ENCODE results near the gene DGKI. TPM values are rescaled to one million over a fixed set of nuclear protein-coding genes. Genes with fewer than 3 reads are reported as not detected.

DGKI gene
- total and polyA plus RNA-seq, 8 donors: under 0.01 to 5.1 (median 0.20) TPM; not detected in 3

DNA sequence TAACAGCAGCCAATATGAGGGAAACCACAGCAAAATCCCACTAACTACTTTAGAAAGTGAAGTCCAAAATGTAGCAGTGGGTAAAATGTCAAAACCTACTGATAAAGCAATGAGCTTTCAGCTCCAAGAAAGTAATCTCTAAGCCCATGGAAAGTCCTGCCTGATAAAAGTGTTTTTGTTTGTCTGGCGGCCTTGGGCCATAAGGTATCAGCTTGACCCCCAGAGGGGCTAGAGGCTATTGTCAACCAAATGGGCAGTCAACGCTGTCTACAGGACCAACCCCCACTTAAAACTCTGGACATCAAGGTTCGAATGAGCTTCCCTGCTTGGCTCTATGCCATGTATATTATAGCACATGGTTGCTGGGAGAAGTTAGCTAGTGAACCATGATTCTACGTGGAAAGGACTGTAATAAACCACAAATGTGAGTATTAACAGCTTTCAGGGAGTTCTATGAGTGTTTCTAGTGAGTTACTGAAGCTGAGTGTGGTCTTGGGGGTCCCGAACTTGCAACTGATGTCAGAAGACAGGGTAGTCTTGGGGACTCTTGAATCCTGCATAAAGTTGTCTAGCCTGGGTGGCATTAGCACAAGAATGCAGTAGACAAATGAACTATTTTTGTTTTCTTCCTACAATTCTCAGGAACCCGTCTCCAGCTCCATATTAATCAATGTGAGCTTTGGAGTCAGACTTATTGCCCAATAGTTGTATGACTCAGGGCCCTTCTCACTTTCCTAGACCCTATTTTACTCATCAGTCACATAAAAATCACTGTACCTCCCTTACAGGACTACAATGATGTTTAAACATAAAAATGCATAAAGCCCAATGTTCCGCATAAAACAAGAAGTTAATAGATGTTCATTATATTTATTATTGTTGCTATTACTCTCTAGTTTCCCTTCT is 164.9 kb downstream of the DGKI start:
- Histone ChIP-seq H3K36me3 (no peaks in the 10 kb centered on the region), H3K4me3 (no peak overlapping the region), H3K27ac (no peak overlapping the region), H3K9me3 (no peaks in the 10 kb centered on the region), H3K27me3 (no peaks in the 10 kb centered on the region), H3K4me1 (no peaks in the 10 kb centered on the region)
- no peak for DNase-seq
- TF ChIP-seq EP300 (IDR thresholded peaks at IDR 0.05) (no peak), POLR2AphosphoS5 (IDR thresholded peaks at IDR 0.05) (no peak), POLR2A (IDR thresholded peaks at IDR 0.05) (no peak)
- TF ChIP-seq, protein P1, sequence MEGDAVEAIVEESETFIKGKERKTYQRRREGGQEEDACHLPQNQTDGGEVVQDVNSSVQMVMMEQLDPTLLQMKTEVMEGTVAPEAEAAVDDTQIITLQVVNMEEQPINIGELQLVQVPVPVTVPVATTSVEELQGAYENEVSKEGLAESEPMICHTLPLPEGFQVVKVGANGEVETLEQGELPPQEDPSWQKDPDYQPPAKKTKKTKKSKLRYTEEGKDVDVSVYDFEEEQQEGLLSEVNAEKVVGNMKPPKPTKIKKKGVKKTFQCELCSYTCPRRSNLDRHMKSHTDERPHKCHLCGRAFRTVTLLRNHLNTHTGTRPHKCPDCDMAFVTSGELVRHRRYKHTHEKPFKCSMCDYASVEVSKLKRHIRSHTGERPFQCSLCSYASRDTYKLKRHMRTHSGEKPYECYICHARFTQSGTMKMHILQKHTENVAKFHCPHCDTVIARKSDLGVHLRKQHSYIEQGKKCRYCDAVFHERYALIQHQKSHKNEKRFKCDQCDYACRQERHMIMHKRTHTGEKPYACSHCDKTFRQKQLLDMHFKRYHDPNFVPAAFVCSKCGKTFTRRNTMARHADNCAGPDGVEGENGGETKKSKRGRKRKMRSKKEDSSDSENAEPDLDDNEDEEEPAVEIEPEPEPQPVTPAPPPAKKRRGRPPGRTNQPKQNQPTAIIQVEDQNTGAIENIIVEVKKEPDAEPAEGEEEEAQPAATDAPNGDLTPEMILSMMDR (IDR thresholded peaks at IDR 0.05): no peak
- WGBS, 5 donors: 48 to 59% (median 52%) methylated on average over 7 of the region's 7 CpGs
- intact Hi-C loops (cut with DNase I; ENCODE audit: low total_unique reads): no loop called here

DNA sequence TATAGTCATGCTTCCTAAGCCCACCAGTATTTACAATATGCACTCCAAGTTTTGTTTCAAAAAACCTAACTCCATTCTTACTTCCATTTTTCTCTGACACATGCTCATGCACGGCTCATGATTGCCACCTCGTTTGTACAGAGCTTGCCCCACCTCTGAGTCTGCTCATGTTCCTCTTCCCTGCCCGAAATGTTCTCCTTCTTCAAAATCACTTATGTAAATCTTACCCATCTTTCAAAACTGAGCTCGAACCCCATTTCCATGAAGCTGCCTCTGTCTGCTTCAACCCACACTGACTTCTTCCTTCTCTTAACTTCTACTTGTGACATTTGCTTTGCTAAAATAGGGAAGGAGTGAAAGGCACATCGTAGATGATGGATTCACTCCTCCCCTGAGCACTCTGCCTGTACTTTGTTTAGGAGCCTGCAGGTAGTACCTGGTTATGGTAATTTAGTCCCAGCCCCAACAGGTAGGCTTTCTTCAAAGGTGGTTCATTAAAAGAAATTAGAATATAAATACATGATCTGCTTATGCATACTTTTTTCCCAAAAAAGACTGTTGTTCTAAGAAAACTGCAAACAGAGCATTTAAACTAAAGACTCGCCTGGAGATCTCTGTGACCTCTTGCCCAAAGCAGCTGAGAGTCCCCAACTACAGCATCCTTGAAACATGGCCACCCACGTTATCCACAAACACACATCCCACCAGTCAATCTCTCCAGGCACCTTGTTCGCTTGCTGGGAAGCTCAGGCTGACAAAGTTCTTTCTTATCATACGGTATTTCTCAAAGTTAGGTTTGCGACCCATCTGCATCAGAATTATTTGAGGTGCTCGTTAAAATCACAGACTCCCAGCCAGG is 172.0 kb downstream of the DGKI start:
- 64 to 69% (median 66%) methylated on average over 11 of the region's 11 CpGs for WGBS, 5 donors
- Histone ChIP-seq H3K27ac (no peak overlapping the region), H3K4me3 (no peak overlapping the region)

DNA sequence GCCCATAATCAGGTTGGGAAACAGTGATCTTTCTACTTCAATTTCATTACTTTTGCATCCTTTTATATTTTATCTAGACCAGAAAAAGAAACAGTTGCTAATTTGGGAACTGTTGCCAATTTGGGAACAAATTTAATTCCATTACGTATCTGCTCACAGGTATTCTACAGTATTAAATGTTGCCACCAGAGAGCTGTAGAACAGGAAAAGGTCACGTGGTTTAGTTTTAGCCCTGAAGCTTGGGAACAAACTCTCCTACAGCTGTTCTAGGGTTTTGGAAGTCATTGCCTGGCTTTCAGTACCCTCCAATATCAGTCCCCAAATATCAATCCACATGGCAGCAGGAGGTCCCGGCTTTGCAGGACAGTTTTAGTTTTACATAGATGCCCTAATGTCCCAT is 172.7 kb downstream of the DGKI start:
- TF ChIP-seq EP300 (IDR thresholded peaks at IDR 0.05): no peak
- TF ChIP-seq POLR2A (IDR thresholded peaks at IDR 0.05): no peak
- TF ChIP-seq POLR2AphosphoS5 (IDR thresholded peaks at IDR 0.05): no peak
- TF ChIP-seq, protein P1 (IDR thresholded peaks at IDR 0.05): no peak
- no peaks in the 10 kb centered on the region for H3K36me3 ChIP-seq
- no peaks in the 10 kb centered on the region for H3K4me1 ChIP-seq
- intact Hi-C loops (cut with DNase I; ENCODE audit: low total_unique reads): no loop called here
- DNase-seq: no peak
- no peak overlapping the region for H3K4me3 ChIP-seq
- 69 to 74% (median 72%) methylated on average over 3 of the region's 3 CpGs for WGBS, 5 donors
- no peak overlapping the region for H3K27ac ChIP-seq
- H3K27me3 ChIP-seq: peaks cover 0 to 3% (median 0%) of the 10 kb centered on the region in 3 donors
- no peaks in the 10 kb centered on the region for H3K9me3 ChIP-seq

More for the DNA sequence above, 172.0 kb downstream of the DGKI start:
- TF ChIP-seq POLR2AphosphoS5 (IDR thresholded peaks at IDR 0.05) (no peak), EP300 (IDR thresholded peaks at IDR 0.05) (no peak), POLR2A (IDR thresholded peaks at IDR 0.05) (no peak)
- intact Hi-C loops (cut with DNase I; ENCODE audit: low total_unique reads): no loop called here
- no peaks in the 10 kb centered on the region for H3K27me3 ChIP-seq
- H3K4me1 ChIP-seq: no peaks in the 10 kb centered on the region
- no peaks in the 10 kb centered on the region for H3K9me3 ChIP-seq
- H3K36me3 ChIP-seq: no peaks in the 10 kb centered on the region
- DNase-seq: no peak

DNA sequence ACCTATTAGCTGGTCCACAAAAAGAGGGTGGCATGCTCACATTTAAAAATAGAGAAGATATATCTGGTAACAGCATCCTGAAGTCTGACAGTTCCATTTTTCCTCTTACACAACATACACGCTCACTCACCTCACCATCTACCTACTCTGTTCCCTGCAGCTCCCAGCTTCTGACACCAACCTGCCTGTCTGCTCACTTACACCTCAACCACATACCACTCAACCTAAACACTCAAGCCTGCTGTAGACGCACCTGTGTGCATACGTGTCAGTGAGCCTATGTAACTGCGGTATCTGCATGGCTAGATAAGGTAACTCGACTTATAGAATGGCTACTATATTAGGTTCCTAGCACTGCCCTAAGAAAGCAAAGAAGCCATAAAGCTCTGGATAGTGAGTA is 174.9 kb downstream of the DGKI start:
- H3K4me1 ChIP-seq: no peaks in the 10 kb centered on the region
- intact Hi-C loops (cut with DNase I; ENCODE audit: low total_unique reads): no loop called here
- WGBS, 5 donors: 81 to 93% (median 88%) methylated on average over 5 of the region's 5 CpGs

More for the DNA sequence above, 174.9 kb downstream of the DGKI start:
- H3K4me3 ChIP-seq: no peak overlapping the region
- no peaks in the 10 kb centered on the region for H3K9me3 ChIP-seq
- TF ChIP-seq EP300 (IDR thresholded peaks at IDR 0.05) (no peak), POLR2AphosphoS5 (IDR thresholded peaks at IDR 0.05) (no peak), POLR2A (IDR thresholded peaks at IDR 0.05) (no peak)
- TF ChIP-seq, protein P1 (IDR thresholded peaks at IDR 0.05): no peak
- peaks cover 0 to 5% (median 0%) of the 10 kb centered on the region in 3 donors for H3K27me3 ChIP-seq
- no peak for DNase-seq
- no peak overlapping the region for H3K27ac ChIP-seq
- H3K36me3 ChIP-seq: no peaks in the 10 kb centered on the region

All from stomach (tissue), 9 donors.